GM12892 (cell line): ENCODE results near the gene DIPK1C.

Experiments used
- DNase-seq: peaks from one replicate; pipeline ENCODE4 v3.0.0; 2011; ENCODE audit not compliant: insufficient read length
- FAIRE-seq: peaks from 2 replicates; lab custom pipeline; 2011; peaks lifted over from hg19 to GRCh38; lab: Jason Lieb, UNC
- POLR2A ChIP-seq: IDR thresholded peaks from 2 replicates; pipeline ENCODE4 v1.6.1; 2011; ENCODE audit warnings: low read depth, low read length, control low read depth
- POLR2AphosphoS5 ChIP-seq: IDR thresholded peaks from 2 replicates; pipeline ENCODE4 v1.6.1; 2011; ENCODE audit warnings: low read depth, low read length, control low read depth
- TAF1 ChIP-seq: IDR thresholded peaks from 2 replicates; pipeline ENCODE4 v1.6.1; 2011; ENCODE audit warnings: low read depth, mild to moderate bottlenecking, control low read depth, low read length, borderline replicate concordance

DIPK1C gene

DNA sequence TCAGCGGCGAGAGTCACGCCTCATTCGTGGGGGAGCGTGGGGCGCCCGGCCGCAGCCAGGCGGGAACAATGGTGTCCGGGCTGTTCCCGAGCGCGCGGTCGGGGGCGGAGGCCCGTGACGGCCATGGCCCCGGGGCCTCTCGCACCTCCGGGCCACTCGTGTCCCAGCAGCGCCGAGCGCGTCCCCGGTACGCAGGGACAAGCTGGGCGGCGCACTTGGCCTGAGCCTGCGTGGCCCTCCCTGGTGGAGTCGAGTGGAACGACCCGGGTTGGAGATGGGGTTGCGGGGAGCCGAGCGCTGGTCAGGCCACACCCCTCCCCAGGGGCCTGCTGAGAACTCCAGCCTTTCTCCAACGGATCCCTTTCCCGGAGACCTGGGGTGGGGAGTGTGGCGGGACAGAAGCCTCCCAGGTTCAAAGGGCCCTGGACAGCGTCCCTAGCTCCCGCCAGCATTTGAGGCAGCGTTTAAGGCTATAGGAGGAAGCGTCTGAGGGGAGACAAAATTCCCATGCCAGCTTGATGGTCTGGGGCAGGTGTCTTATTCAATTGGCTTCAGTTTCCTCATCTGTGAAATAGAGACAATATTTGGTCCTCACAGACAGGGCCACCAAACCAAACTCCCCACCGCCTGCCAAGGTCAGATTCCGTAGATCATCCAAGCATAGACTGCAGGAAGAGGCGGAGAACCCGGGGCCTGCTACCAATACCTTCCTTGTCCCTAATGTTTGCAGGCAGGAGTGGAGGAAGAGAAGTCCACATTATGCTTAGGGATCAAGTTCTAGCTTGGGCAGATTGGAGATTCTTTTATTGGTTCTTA, 39.6 kb upstream of the DIPK1C start:
- FAIRE-seq = peak; percentile 51
- DNase-seq = no peak
- peak; percentile 55; the same call in 1 of the 2 replicates for TF ChIP-seq POLR2A
- TF ChIP-seq TAF1 = 0 out of 2 replicates have a peak, but pooled peaks have one; percentile 22
- no peak for TF ChIP-seq POLR2AphosphoS5

DNA sequence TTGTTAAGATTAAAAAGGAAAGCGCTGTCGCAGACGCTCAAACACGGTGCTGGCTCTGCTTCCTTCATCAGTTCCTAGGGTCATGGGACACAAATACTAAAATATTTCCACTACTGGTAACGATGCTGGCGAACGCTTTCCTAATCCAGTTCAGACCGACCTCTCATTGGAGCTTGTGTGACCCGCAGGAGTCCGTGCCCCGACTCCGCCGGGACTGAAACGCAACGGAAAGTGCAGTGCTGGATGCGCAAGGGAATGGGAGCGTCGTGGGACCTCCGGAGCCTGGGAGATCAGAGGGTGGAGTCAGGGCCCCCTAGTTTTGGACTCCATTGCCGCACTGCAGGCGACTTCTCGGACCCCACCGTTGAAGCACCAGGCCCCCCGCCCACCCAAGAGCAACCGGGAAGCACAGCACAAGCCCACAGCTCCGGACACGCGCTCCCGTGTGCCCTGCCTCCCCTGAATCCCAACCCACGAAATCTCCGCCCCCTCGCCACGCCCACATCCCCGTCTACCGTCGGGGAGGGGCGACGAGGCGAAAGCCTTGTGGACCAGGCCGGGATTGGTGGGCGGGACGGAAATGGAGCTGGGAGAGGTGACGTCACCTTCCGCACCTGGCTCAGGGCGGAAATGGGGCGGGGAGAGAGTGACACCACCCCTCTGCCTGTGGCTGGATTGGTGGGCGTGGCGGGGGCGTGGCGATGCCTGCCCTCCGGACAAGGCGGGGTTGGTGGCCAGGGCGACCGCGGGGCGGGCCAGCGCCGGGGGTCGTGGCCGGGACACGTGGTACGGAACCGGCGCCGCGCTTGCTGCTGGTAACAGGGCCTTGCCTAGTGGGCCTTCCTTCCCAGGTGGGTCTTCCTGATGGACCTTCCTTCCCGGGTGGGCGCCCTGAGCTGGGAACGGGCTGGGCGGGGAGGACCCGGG, 38.7 kb upstream of the DIPK1C start, which contains the start of gene CNDP2:
Gene CNDP2, plus strand, starts transcription at position 783 of the 927 bp plus-strand sequence. CDS start 3,611 bp downstream, outside the sequence.
- TF ChIP-seq POLR2AphosphoS5 (peak; percentile 67), POLR2A (peak; percentile 74; the same call in 1 of the 2 replicates), TAF1 (no peak)
- FAIRE-seq = peak; percentile 100
- DNase-seq = peak; percentile 88

DNA sequence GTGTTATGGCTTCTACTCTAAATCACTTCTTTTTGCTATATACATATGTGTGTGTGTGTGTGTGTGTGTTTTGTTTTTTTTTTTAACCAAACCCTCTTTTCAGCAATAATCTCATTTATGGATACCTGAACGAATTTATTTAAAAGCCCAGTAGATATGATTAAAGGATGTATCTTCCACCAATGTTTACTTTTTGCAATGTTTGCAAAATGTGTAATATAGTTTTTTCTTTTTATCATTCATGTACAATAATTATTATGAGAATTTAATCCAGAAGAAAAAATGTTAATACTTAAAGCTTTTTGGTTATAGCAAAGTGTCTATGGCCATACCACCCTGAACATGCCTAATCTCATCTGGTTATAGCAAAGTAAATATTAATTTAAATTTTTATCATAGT, 37.4 kb upstream of the DIPK1C start:
- FAIRE-seq (no peak), DNase-seq (no peak)
- TF ChIP-seq TAF1 (no peak), POLR2AphosphoS5 (no peak), POLR2A (no peak)

DNA sequence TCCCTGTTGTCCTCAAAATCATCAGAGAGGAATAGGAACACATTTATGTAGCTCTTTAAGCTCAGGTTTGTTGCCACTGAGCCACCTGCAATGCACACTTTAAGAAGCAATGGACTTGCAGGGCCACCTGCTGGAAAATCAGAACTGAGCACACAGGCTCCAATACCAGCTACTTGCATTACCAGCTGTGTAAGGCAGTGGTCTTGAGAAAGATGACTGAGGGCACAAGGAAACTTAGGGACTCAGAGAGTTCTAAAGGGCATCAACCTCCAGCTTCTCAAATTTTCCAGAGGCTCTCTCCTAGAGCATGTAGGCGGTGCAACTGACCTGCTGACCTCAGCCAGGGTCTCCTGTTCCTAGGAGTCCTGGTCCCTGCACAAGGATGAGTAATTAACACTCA, 36.6 kb upstream of the DIPK1C start:
- no peak for TF ChIP-seq TAF1
- no peak for TF ChIP-seq POLR2AphosphoS5
- no peak for TF ChIP-seq POLR2A
- no peak for FAIRE-seq
- DNase-seq = no peak

DNA sequence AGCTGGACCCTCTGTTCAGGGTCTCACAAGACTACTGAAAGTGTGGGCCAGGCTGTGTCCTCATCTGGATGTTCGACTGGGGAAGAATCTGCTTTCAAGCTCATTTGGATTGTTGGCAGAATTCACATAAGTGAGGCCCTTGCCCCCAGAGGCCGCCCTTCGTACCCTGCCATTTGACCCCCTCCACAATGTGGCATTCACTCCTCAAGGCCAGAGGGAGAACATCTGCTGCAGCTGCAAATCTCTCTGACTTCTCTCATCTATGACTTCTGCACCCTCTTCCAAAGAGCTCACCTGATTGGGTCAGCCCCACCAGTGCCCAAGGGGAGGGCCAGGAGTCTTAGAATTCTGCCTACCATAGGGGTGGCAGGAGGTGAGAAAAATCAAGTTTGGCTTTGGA, 35.2 kb upstream of the DIPK1C start:
- FAIRE-seq (no peak), DNase-seq (no peak)
- TF ChIP-seq TAF1 (no peak), POLR2AphosphoS5 (no peak), POLR2A (no peak)

DNA sequence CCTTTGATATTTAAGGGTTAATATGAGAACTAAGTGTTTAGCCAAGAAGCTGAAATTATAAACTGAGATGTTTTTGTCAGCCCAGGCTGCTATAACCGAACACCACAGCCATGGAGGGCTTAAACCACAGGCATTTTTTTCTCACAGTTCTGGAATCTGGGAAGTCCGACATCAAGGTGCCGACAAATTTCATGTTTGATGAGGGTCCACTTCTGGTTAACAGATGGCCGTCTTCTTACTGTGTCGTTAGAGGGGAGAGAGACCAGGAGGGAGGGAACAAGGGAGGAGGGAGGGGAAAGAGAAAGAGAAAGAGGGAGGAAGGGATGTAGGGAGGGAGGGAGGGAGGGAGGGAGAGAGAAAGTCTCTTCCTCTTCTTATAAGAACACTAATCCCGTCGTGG, 32.6 kb upstream of the DIPK1C start:
- DNase-seq (no peak), FAIRE-seq (no peak)
- TF ChIP-seq POLR2AphosphoS5 (no peak), TAF1 (no peak), POLR2A (no peak)

DNA sequence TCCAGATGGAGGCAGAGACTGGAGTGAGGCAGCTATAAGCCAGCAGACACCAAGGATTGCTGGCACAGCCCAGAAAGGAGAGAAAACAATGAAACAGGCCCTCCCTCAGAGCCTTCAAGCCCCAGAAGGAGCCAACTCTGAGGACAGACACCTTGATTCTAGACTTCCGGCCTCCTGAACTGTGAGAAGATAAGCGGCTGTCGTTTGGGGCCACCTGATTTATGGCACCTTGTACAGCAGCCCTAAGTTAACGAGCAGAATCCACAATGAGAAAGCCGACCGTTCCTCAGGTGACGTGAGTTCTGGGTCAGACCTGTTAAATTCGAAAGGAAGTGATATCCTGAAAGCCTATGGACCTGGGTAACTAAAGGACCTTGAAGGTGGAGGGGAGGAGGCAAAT, 31.8 kb upstream of the DIPK1C start:
- FAIRE-seq = no peak
- no peak for TF ChIP-seq TAF1
- no peak for TF ChIP-seq POLR2A
- no peak for TF ChIP-seq POLR2AphosphoS5
- DNase-seq = no peak

DNA sequence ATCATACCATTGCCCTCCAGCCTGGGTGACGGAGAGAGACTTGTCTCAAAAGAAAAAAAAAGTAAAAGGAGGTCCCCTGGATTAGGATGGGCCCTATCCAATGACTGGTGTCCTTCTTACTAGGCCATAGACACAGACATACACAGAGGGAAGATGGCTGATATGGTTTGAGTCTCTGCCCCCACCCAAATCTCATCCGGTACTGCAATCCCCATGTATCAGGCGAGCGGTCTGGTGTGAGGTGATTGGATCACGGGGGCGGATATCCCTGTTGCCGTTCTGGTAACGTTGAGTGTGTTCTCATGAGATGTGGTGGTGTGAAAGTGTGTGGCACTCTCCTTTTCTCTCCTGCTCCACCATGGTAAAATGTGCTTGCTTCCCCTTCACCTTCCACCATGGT, 31.2 kb upstream of the DIPK1C start:
- no peak for FAIRE-seq
- no peak for DNase-seq

DNA sequence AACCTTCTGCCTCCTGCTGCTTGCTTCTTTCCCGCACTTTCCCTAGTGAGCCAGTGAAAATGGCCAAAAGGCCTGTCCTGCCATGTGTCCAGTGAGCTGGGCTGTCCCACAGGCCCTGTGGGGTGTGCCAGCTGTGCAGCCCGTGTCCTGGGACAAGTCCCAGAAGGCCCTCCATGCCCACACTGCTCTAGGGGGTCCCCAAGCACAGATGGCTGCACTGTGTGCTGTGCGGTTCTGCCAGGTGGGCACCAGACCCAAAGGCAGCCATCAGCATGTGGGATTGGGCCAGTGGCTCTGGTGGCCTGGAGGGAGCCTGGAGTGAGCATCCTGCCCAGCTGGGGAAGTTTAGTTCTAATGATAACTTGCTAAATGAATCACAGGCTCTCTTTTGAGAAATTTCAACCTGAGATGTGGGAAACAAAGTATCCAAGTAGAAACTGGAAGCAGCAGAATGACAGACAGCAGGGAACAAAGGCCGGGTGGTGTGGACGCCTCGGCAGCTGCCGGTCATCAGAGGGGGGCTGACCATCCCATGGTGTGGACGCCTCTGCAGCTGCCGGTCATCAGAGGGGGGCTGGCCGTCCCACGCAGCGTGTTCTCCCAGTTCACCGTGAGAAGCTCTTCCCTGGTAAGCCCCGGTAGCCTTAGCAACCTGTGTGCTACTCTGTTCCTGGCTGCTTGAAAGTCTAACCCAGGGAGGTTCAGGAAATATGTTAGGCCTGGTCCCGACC, 29.2 kb upstream of the DIPK1C start:
- no peak for DNase-seq
- no peak for FAIRE-seq
- no peak for TF ChIP-seq POLR2AphosphoS5
- TF ChIP-seq TAF1 = no peak
- no peak for TF ChIP-seq POLR2A

More for the DNA sequence above, 31.2 kb upstream of the DIPK1C start:
- TF ChIP-seq POLR2AphosphoS5 (no peak), TAF1 (no peak), POLR2A (no peak)

DNA sequence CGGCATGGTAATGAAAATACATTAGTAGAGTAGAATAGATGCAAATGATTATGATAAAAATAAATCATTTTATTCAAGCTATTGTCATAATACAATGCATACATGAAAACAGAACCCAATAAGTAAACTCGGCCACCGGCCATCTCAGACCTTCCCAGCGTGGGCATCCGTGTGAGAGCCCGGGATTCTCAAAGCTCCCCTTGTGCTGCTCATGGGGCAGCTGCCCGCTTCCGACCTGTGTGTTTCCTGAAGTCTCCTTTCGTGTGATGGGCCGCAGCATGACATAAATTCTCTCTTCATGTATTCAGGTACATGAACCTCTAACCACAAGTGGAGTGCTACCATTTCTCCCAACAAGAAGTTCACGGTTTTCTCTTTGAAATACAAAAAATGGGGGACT, 25.6 kb upstream of the DIPK1C start:
- DNase-seq (no peak), FAIRE-seq (no peak)
- no peak for TF ChIP-seq POLR2A
- TF ChIP-seq POLR2AphosphoS5 = no peak
- TF ChIP-seq TAF1 = no peak
